Calu3 (cell line): Measurements from ENCODE around the gene CDHR5. TPM values are rescaled to one million over a fixed set of nuclear protein-coding genes. Genes with fewer than 3 reads are reported as not detected.

Experiments
- BruUV-seq: library from RNA; stranded (reverse); fragments of 400-500 nt; replicated peaks from 2 replicates; lab custom pipeline; 2021; lab: Mats Ljungman, UMichigan
- CTCF ChIA-PET: fragments of 300-600 bp; sonication (Branson Sonifier 250); formaldehyde crosslinking; loops from one replicate; lab custom pipeline; 2022; ENCODE audit warnings: antibody characterized with exemption; lab: Charles Lee
- DNase-seq: peaks from one replicate; pipeline ENCODE4 v3.0.0; 2022
- H3K27ac Mint-ChIP-seq: one replicate; pipeline ENCODE4 v1.8.0; 2022; ENCODE audit warnings: mixed read lengths; ENCODE audit not compliant: unreplicated experiment
- H3K27me3 Mint-ChIP-seq: one replicate; pipeline ENCODE4 v1.8.0; 2022; ENCODE audit warnings: mixed read lengths; ENCODE audit not compliant: unreplicated experiment
- H3K36me3 Mint-ChIP-seq: one replicate; pipeline ENCODE4 v1.8.0; 2022; ENCODE audit warnings: mild to moderate bottlenecking, moderate library complexity, mixed read lengths; ENCODE audit not compliant: insufficient read depth, unreplicated experiment
- H3K4me1 Mint-ChIP-seq: one replicate; pipeline ENCODE4 v1.8.0; 2022; ENCODE audit warnings: mild to moderate bottlenecking, low read depth, mixed read lengths; ENCODE audit not compliant: unreplicated experiment
- H3K4me3 Mint-ChIP-seq: one replicate; pipeline ENCODE4 v1.8.0; 2022; ENCODE audit warnings: mild to moderate bottlenecking, low read depth, moderate library complexity, mixed read lengths; ENCODE audit not compliant: unreplicated experiment
- H3K9me3 Mint-ChIP-seq: one replicate; pipeline ENCODE4 v1.8.0; 2022; ENCODE audit warnings: low read depth, mixed read lengths; ENCODE audit not compliant: unreplicated experiment
- intact Hi-C: fragments of 100-400 bp; cut with micrococcal nuclease; formaldehyde crosslinking; loops from one replicate; pipeline ENCODE4 v1.10.0; 2022; ENCODE audit not compliant: unreplicated experiment
- total RNA-seq: library from RNA; stranded (reverse); gene quantifications from 2 replicates; pipeline ENCODE4 v1.2.3, GENCODE V29; 2022
- TF ChIP-seq, protein P1 (sequence below): fragments of 200-600 bp; IDR thresholded peaks from one replicate; pipeline ENCODE4 v1.8.0; 2022; ENCODE audit warnings: antibody characterized with exemption; ENCODE audit not compliant: unreplicated experiment

The CDHR5 gene
- total RNA-seq, 1 experiment from 2014 or later: 5.0 TPM

DNA sequence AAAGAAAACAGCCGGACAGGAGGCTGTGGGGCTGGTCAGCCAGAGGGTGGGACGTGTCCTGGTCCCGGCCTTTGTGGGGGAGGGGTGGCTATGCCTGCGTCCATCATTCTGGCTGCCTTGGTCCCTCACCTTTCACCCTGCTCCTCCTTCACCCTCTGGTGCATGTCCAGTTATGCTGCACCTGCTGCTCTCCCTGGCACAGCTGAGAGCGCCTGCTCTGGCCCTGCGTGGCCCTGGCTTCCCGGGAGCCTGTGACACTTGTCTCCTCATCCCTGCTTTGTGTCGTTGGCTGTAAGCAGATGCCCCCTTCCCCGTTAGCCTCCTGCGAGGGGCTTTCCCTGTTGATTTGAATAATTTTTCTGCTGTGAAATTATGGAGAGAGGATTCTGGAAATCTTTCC lies 31.8 kb downstream of the CDHR5 start:
- BruUV-seq: no TSS peak
- TF ChIP-seq, protein P1, sequence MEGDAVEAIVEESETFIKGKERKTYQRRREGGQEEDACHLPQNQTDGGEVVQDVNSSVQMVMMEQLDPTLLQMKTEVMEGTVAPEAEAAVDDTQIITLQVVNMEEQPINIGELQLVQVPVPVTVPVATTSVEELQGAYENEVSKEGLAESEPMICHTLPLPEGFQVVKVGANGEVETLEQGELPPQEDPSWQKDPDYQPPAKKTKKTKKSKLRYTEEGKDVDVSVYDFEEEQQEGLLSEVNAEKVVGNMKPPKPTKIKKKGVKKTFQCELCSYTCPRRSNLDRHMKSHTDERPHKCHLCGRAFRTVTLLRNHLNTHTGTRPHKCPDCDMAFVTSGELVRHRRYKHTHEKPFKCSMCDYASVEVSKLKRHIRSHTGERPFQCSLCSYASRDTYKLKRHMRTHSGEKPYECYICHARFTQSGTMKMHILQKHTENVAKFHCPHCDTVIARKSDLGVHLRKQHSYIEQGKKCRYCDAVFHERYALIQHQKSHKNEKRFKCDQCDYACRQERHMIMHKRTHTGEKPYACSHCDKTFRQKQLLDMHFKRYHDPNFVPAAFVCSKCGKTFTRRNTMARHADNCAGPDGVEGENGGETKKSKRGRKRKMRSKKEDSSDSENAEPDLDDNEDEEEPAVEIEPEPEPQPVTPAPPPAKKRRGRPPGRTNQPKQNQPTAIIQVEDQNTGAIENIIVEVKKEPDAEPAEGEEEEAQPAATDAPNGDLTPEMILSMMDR: no peak
- Mint-ChIP-seq H3K9me3 (no peaks in the 10 kb centered on the region), H3K36me3 (peaks cover 79% of the 10 kb centered on the region), H3K27me3 (no peaks in the 10 kb centered on the region), H3K4me1 (peaks cover 5% of the 10 kb centered on the region), H3K27ac (no peak overlapping the region), H3K4me3 (no peak overlapping the region)
- intact Hi-C loops: no loop called here
- CTCF ChIA-PET: no interaction called here
- no peak for DNase-seq

DNA sequence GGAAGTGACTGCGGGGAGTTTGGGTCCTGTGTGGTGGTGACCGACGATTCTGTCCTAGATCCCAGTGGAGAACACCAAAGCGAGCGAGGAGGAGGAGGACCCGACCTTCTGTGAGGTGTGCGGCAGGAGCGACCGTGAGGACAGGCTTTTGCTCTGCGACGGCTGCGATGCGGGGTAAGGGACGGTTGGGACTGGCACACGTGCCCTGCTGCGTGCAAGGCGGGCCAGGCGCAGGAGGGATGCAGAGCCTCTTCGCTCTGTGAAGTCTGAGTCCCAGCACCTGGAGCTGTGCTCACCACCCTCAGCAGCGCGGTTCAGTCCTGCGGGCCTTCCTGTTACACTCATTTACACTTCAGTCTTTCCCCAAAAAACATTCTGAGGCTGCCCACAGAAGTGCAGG lies 32.3 kb downstream of the CDHR5 start:
- Mint-ChIP-seq H3K27ac (no peak overlapping the region), H3K9me3 (no peaks in the 10 kb centered on the region), H3K36me3 (peaks cover 79% of the 10 kb centered on the region), H3K4me3 (no peak overlapping the region), H3K4me1 (peaks cover 9% of the 10 kb centered on the region), H3K27me3 (no peaks in the 10 kb centered on the region)
- intact Hi-C loops: no loop called here
- no peak for DNase-seq
- CTCF ChIA-PET: no interaction called here
- BruUV-seq: no TSS peak
- TF ChIP-seq, protein P1: no peak

DNA sequence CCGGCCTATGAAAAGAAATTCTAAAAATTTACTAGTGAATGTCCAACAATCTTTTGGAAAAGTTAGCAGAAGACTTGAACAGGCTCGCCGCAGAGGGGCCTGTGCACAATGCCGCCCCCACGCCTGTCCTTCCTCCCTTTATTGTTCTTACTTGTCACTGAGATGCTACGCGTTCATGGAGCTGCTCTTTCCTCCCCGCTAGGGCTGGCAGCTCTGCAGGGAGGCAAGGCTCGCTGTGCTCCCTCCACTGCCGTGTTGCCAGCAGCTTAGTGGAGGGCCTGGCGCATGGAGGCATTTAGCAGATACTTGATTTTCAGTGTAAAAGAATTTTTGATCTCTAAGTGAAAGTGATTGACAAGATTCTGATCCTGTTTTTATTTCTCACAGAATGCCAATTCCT lies 33.8 kb downstream of the CDHR5 start:
- no TSS peak for BruUV-seq
- intact Hi-C loops: no loop called here
- CTCF ChIA-PET: no interaction called here

DNA sequence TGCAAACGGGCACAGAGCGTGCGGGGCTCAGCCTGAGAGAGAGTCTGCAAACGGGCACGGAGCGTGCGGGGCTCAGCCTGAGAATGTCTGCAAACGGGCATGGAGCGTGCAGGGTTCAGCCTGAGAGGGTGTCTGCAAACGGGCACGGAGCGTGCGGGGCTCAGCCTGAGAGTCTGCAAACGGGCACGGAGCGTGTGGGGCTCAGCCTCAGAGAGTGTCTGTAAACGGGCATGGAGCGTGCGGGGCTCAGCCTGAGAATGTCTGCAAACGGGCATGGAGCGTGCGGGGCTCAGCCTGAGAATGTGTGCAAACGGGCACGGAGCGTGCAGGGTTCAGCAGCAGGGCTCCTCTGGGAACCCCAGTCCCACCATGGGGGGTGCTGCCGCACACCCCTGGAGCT lies 35.0 kb downstream of the CDHR5 start:
- Mint-ChIP-seq H3K9me3 (no peaks in the 10 kb centered on the region), H3K27me3 (no peaks in the 10 kb centered on the region), H3K4me1 (peaks cover 23% of the 10 kb centered on the region), H3K27ac (no peak overlapping the region), H3K36me3 (peaks cover 63% of the 10 kb centered on the region), H3K4me3 (no peak overlapping the region)
- DNase-seq: no peak
- BruUV-seq: no TSS peak
- TF ChIP-seq, protein P1: no peak
- CTCF ChIA-PET: no interaction called here
- intact Hi-C loops: no loop called here

More for the DNA sequence above, 33.8 kb downstream of the CDHR5 start:
- Mint-ChIP-seq H3K4me3 (no peak overlapping the region), H3K36me3 (peaks cover 71% of the 10 kb centered on the region), H3K27me3 (no peaks in the 10 kb centered on the region), H3K9me3 (no peaks in the 10 kb centered on the region), H3K4me1 (peaks cover 23% of the 10 kb centered on the region), H3K27ac (no peak overlapping the region)
- DNase-seq: no peak
- TF ChIP-seq, protein P1: no peak
